ENCODE measurements around the gene FXYD3.
A peak's percentile ranks its signal among the peaks of the same experiment; 100 is the strongest.
"Not testable (repeated sequence)": the region's sequence is repeated elsewhere in the genome, so short reads cannot be mapped to it uniquely, and the experiment has no call there.

Gene FXYD3

DNA sequence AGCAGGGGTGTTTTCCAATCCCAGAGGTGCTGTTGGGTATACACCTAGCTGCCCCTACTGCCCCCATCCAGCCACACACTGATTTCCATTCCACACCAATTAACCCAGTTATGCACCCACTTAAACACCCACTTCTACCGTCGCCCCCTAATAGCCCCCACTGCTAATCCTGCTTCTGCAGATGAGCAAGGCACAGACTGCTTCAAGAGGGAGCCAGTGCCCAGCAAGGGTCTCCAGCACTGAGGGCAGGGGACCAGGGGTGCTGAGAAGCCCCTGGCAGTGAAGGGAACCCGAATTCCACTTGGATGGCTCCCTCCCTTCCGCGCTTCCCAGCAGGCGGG, 28.6 kb downstream of the FXYD3 start:
- no peak for DNase-seq

DNA sequence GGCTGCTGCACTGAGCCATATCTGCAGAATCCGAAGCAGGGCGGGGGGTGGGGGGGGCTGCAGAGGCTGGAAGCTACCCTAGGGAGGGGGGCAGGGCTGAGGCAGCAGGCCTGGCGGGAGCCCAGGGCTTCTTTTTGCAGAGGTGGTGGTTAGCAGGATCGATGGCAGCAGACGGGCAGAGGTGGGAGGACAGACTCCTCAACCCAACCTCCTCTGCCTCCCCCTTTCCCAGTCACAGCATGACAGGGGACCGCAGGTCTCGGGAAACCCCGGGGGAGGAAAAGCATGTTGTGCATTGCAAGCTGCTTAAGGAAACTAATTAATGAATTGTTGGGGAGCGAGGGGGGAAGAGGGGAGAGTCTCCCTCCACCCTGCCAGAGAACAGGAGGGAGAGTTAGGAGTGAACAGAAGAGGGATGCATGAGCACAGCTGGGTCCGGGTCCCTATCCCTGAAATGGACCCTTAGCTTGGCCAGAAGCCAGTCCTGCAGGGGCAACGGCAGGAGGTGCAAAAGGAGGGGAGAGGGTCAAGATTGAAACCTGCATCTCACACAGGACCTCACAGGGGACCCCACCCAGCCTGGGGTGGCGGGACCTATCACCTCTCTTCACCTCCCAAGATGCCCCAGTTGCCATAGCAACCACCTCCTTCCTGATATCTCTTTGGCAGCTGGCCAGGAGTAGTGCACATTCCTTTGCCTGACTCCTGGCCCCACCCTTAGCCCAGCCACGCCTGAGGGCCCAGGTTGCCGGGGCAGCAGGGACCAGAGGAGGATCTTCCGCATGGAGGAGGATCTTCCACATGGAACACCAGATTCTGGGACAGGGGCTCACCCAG, 29.2 kb downstream of the FXYD3 start:
- peak; percentile 49 for DNase-seq

DNA sequence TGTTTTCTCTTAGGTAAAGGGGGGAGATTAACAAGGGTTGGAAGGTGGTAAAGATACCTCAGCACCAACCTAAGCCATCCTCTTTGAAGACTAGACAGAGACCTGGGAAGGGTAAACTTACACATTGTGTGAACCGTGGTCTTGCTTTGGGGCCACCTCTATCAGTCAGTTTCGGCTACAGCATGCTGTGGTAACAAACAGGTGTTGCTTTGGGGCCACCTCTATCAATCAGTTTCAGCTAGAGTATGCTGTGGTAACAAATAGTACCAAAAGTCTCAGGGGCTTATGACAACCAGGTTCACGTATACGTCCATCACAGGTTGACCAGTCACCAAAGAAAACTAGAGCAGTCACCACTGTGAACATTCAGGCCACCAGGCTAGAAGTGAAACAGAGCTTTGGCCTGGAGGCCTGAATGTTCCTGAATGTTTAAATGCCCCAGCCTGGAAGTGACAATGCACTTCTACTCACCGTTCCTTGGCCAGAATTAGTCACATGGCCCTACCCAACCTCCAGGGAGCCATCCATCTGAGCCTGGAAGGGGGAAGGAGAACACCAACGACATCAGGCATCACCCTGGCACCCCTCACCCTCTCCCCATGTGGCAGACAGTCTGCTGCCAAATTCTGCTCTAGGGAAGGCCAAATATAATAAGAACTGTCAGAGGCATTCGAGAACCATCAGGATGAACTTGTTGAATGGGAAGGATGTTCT, 31.3 kb downstream of the FXYD3 start:
- no peak for DNase-seq

DNA sequence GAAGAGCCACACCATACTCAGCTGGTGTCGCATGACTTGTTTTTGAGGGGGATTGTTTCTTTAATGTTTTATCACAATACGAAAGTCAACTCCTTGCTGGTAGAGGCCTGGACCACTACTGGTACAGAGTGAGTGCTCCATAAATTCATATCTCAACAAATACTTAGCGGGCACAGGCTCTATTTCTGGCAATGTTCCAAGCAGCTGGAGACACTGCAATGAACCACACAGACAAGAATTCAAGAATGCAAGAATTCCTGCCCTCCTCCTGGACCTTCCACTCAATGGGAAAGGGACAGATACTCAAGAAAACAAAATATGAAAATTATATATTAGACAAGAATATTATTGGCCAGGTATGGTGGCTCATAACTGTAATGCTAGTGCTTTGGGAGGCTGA, 33.8 kb downstream of the FXYD3 start:
- no peak for DNase-seq

DNA sequence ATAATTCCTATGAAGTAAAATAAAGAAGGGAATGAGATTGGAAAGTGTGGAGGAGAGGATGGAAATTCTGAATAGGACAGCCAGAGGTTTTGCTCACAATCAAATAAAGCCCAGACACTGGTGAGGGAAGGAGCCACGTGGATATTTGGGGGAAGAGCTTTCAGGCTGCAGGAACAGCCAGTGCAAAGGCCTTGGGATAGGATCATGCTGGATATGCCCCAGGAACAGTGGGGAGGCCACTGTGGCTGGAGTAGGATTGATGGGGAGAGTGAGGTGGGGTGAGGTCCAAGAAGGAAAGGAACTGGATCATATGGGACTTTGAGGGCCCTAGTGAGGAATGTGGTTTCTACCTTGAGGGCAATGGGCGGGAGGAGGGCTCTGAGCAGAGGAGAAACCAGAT, 34.8 kb downstream of the FXYD3 start:
- DNase-seq = no peak

DNA sequence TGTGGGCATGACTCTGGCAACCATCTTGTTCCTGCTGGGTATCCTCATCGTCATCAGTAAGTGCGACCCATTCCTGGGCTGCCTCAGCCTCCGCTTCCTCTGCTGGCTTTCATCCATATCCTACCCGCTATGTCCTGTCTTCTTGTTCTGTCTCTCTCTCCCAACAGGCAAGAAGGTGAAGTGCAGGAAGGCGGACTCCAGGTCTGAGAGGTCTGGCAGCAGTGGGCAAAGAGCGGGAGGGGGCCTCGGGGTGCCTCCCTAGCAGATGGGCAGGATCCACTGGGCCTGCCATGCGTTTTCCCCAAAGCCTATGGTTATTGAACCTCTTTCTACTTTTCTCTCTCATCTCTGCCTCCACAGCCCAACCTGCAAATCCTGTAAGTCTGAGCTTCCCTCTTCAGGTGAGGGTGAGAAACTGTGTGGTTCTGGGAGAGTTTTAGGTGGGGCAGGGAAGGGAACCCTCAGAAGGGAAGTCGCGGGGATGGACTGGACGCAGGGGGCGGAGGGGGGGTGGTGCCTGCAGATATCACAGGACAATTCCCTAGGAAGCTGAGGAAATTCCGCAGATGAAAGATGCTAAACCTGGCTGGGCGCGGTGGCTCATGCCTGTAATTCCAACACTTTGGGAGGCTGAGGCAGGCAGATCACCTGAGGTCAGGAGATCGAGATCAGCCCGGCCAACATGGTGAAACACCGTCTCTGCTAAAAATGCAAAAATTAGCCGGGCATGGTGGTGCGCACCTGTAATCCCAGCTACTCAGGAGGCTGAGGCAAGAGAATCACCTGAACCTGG, 35.8 kb downstream of the FXYD3 start:
- no peak for DNase-seq

DNA sequence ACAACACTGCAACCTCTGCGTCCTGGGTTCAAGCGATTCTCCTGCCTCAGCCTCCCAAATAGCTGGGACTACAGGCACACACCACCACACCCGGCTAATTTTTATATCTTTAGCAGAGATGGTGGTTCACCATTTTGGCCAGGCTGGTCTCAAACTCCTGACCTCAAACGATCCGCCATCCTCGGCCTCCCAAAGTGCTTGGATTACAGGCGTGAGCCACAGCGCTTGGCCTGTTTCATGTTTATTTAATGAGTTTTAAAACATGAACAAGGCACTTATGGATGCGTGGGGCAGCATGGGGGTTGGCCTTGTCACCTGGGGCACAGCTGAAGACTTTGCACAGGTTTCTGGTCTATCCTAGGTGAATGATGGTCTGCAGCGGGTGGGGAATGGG, 37.5 kb downstream of the FXYD3 start:
- not testable (repeated sequence) for DNase-seq

DNA sequence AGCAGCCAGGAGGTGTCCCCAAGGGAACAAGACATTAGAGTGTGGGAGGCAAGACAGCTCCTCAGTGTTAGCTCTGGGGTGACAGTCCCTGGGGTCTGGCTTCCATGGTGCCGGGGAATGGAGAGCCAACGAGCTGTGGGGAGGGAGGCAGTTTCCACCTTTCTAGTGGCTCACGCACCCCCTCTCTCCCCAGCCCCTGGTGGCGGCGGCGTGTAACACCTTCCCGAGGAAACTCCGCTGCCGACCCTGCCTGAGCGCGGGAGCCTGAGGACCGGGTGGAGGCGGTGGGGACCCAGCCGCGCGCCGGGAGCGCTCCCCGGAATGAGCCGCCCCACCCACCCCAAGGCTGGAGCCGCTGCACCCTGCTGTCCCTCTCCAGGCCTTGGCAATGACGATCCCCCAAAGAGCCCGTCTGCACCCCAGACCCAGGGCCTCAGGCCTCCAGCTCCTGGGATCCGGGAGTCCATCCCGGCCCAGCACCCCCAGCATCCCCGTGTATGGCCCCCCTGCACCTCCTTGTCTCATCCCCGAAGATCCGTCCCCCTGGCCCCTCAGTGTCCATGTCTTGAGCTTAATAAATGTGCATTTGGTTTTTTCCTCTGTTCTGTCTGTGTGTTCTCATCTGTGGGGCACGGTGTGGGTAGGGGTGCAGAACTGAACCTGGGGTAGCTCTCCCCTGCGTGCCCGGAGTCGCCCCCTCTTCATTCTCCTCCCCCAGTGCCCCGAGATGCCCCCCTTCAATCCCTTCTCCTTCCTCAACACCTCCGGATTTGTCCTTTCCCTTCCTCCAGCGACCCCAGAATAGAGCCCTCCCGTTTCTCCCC, 38.3 kb downstream of the FXYD3 start:
- DNase-seq = peak; percentile 37

DNA sequence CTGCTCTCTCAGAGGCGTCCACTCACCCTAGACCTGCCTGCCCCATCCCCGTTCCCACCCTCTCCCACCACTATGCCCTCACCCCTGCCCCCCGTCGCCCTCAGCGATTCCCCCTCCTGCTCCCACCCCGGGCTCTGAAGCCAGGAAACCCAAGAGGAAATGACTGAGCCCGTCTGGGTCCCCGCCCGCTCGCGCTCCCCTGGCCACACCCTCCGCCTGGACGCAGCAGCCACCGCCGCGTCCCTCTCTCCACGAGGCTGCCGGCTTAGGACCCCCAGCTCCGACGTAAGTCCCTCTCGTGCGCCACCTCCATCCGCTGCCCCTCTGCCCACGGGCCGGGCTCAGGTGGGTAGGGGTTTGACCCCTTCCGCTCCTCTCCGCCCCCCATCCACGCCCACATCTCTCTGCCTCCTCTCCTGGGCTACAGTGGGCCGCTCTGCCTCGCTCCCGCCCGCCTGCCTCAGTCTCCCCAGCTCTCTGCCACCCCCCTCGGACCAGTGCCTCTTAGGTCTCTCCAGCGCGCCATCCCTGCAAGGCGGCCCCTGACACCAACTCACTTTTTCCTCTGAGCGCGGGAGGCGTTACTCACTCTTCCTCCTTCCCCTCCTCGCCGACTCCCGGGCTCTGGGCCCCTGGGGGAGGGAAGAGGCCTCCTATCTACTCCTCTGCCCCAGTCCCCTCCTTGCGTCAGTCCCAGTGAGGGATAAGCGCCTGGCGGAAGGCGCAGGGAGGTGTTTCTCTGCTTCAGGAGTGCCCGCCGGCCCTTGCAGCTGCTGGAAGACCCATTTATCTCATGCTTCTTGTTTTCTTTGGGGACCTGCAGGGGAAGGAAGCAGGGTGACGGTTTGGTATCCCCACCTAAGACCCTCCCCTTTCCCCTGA, 39.1 kb downstream of the FXYD3 start, which contains the start of gene FXYD5:
Gene FXYD5, plus strand, starts transcription at position 211 of the 882 bp plus-strand sequence. CDS start 816 bp downstream, outside the sequence.
- peak; percentile 17 for DNase-seq

DNA sequence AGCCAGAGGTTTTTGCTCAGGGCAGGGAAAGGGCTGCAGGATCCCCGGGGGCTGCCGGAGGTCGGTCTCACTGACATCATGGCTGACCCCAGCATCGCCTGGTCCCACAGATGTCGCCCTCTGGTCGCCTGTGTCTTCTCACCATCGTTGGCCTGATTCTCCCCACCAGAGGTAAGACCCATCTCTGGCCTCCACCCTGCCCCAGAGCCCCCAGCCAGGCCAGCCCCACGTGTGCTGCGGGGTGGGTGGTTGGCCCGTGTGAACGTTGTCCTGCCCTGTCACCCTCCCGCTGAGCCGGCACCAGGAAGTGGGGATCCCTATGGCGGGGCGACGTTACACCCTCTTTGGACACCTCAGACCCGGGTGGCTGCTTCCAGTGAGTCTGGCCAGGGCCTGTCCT, 39.8 kb downstream of the FXYD3 start:
- no peak for DNase-seq

DNA sequence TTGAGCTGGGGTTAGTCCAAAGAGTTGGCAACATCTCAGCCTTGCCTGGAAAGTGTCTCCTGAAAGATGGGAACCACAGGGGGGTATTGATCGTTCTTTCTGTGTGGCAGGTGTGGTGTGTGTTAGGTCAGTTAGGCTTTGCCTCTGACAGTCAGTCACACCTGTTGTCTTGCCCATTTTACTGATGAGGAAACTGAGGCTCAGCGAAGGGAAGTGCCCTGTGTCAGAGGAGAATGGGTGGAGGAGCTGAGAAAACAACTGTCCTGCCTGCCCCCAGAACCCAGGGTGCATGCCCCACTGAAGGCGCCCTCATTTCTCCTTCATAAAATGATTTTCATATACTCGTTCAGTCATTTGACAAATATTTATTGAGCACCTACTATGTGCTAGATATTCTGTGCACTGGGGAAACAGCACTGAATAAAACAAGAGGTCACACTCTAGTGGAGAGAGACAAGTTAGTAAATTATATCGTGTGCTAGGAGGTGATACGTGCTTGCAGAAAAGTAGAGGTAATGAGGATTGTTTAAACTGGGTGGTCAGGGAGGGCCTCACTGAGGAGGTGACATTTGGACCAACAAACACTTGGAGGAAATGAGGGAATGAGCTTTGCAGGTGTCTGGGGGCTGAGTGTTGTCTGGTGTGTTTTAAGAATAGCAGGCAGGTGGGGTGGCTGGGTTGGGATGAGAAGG, 40.5 kb downstream of the FXYD3 start:
- no peak for DNase-seq

DNA sequence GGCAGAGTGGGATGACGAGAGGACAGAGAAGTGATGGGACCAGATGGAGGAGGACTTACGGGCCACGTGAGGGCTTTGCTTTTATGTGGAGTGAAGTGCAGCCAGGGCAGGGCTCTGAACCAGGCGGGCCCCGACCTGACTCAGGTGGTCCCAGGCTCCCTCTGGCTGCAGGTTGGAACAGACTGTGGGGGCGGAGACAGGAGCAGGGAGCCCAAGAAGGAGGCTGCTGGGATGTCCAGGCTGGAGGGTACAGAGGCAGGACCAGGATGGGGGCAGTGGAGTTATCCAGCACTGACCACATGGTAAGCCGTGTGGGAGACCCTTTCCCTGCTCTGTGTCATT, 41.0 kb downstream of the FXYD3 start:
- no peak for DNase-seq

DNA sequence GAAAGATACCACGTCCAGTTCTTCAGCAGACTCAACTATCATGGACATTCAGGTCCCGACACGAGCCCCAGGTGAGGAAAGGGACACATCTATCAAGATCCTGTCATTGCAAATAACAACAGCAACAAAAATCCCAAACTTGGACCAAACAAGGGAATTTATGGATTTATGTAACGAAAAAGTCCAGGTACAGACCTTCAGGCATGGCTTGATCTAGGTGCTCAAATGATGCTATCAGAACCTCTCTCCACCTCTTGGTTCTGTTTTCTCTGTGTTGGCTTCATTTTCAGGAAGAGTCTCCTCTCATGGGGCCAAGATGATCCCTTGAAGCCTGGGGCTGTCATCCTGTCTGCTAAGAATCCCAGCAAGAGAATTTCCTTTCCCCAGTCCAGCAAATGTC, 41.8 kb downstream of the FXYD3 start:
- DNase-seq = no peak

DNA sequence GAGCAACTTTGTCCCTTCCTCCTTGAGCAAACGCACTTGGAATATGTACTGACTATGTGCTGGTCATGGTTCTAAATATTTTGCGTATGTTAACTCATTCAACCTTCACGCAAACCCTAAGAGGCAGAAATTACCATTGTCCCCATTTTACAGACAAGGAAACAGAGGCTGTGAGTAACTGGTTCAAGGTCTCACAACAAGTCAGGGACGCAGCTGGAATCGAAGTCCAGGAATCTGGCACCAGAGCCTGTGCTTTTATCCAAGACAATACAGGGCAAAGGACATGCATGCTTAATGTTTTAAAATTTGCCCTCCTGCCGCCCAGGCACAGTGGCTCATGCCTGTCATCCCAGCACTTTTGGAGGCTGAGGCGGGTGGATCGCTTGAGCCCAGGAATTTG, 44.0 kb downstream of the FXYD3 start:
- DNase-seq = no peak

DNA sequence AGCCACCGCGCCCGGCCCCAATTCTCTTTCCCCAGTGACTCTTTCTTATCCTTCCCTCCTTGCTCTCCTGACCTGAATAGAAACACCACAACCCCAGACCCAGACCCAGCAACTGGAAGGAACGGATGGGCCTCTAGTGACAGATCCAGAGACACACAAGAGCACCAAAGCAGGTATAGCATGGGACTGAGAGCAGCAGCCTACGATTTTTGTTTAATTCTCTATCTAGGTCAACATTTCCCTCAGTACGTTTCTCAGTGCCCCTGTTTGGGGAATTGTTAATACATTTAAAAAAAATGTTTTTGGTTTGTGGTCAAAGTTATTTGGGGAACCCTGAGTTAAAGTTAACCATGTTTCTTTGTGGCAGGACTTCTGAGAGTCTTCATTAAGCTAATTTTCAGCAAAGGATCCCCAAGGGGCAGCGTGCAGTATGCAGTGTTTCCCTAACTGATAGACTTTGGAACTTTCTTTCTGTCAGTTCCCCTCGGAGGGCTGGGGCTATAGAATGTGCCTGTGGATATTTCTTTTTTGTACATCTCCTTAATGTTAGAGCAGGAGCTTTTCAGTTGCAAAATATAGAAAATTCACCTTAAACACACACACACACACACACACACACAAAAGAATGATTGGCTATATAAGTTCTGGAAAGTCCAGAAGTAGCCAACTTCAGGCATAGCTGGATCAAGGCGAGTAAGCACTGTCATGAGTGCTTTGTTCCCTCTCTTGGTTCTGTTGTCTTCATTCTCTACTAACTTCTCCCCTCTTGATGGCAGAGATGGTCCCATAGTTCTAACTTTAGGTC, 45.2 kb downstream of the FXYD3 start:
- no peak for DNase-seq

DNA sequence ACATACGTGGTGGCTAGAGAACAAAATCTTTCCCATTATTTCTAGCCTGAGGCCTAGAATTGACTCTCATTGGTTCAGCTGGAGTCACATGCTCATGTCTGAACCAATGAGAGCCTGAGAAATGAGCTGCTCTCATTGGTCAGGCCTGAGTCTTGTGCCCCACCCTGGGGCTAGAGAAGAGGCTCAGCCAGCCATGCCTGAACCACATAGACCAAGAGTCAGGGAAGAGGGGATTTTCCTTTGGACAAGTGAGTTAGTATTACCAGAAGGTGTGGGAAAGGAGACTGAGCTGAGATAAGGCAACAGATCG, 45.8 kb downstream of the FXYD3 start:
- DNase-seq = no peak

DNA sequence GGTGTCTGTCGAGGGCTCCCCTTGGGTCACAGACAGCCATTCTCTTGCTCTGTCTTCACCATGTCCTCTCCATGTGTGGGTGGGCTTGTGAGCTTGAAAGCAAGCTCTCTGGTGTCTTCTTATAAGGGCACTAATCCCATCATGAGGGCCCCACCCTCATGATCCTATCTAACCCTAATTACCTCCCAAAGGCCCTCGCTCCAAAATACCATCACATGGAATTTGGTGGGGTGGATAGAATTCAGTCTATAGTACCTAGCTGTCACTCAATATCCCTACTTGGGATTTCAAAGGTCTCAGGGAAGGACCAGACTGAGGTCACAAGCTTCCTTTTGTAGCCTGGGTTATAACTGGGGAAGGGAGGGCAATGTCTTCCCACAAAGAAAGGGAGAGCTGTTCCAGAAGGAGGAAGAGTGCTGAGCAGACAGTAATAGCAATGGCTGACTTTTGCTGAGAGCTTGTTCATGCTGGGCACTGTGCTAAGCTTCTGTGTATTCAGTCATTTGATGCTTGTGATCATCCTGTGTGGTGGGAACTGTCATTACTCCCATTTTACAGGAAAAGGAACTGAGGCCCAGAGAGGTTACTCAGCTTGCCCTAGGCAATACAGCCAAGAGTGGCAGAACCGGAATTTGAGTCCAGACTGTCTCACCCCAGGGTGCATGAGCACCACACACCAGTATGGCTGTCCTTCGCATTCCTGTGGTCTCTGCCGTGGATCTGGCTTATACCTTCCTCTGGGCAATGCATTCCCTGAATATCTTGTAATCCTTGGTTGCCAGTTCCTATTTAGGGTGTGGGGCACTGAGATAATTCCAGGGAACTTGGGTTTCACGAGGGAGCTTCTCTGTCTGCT, 47.1 kb downstream of the FXYD3 start:
- DNase-seq = no peak

DNA sequence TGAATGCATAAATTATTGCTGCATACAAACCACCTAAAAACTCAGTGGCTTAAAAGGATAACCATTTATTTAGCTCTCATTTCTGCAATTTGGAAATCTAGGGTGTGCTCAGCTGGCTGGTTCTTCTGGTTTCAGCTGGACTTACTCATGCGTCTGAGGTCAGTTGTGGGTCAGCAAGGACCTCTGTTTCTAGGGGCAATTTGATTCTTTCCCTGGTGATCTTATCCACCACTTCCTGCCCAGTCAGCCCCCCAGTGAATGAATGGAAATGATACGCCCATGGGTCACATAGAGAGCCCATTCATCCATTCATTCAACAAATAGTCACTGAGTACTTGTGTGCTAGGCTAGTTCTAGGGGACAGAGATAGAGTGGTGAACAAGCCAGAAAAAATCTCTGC, 48.8 kb downstream of the FXYD3 start:
- no peak for DNase-seq
